Measurements from ENCODE around the gene NELFB.

The NELFB gene

DNA sequence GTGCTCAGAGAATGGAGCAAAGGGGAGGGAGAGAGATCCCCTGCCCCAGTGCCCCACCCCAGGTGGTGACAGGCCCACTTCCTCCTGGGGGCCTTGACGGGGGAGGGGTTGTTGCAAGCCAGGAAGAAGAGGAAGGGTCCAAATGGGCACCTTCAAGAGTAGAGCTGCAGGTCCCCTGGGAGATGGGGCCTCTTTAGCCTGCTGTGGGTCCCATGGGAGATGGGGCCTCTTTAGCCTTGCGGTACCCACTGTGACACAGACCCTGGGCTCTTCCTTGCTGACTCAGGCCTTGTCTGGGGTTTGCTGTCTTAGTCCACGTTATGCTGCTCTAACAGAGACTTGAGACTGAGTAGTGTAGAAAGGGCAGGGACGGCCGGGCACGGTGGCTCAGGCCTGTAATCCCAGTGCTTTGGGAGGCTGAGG, 12.8 kb downstream of the NELFB start:
- no peak for DNase-seq (ENCODE audit: low read depth in 1 of 2, low spot score in 1 of 2)

DNA sequence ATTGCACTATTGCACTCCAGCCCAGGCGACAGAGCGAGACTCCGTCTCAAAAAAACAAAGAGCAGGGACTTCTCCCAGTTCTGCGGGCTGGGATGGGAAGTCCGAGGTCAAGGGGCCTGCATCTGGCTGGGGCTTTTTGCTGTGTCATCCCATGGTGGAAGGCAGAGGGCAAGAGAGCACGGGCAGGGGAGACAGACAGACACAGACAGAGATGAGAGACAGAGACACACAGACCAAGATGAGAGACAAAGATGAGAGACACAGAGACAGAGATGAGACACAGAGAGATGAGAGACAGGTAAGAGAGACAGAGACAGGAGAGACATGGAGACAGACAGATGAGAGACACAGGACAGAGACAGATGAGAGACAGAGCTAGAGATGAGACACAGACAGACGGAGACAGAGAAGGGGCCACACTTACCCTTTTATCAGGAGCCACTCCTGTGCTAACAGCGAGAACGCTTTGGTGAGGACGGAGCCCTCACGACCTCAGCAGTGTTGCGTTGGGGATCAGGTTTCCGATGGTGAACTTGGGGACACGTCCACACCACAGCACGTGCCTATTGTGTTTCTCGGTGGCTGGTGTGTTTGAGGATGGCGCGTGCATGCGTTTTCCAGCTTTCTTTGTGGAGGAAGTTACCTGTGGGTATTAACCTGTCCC, 13.5 kb downstream of the NELFB start:
- no peak for DNase-seq (ENCODE audit: low read depth in 1 of 2, low spot score in 1 of 2)

DNA sequence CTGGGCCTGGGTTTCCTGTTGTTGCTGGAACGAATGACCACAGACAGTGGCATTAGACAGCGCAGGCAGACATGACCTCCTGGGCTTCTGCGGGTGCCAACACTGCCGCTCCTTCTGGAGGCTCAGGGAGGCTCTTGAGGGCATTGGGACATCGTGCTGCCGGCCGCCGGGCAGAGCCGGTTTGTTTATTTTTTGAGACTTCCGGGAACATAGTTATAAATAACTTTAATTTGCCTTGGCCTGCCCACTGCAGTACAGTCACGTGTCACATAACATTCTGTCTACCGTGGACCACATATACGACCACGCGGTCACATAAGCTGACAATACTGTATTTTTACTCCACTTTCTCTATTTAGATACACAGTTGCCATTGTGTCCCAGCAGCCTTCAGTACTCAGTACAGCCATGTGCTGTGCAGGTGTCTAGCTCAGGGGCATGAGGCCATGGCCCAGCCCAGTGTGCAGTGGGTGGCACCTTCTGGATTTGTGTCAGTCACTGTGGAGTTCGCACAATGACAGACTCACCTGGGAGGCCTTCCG, 14.2 kb downstream of the NELFB start:
- DNase-seq (ENCODE audit: low read depth in 1 of 2, low spot score in 1 of 2): no peak

DNA sequence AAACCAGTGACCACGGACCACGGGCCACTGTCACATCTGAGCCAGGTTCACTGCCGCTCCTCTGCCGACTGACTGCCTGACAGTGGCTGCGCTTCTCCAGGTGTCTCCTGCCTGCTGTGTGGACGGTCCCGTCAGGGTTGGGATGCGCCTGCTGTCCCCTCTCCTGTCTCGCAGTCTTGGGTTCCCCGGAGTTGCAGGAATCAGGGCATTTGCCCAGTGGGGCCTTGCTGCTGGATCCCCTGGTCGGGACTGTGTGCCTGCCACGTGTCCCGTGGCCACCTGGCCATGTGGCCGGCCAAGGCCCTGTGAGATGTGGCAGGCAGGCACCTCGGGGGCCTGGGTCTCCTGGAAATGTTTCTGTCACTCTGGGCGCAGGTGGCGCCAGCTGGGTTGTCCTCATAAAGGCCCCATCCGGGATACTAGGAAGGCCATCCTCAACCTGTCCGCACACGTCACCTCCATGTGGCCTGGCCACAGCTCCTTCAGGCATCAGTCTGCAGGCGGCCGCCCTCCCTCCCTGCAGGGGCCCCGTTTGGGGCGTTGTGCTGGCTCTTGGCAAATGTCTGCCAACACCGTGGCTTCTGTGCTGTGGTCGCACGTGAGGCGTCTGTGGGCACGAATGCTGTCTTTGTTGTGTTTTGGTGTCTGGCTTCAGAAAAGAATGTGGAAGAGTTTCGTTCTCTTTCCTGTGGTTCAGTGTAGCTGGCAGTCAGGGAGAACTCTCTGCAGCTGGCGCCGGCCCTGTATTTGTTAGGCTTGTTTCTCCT, 16.0 kb downstream of the NELFB start:
- no peak for DNase-seq (ENCODE audit: low read depth in 1 of 2, low spot score in 1 of 2)

DNA sequence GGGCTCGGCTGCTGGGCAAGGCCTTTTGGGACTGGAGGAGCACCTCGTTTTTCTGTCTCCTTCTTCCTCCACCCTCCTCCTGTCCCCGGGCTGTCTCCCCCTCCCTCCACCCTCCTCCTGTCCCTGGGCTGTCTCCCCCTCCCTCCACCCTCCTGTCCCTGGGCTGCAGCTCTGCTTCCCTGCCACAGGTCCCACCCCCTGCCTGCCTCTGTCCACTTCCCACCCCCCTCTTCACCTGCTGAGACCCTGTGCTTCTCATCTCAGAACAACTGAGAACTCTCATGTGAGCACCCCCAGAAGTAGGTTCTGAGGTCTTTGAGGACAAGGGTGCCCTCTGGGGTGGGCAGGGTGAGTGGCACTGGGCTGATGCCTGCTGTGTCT, 16.6 kb downstream of the NELFB start:
- DNase-seq (ENCODE audit: low read depth in 1 of 2, low spot score in 1 of 2): no peak

DNA sequence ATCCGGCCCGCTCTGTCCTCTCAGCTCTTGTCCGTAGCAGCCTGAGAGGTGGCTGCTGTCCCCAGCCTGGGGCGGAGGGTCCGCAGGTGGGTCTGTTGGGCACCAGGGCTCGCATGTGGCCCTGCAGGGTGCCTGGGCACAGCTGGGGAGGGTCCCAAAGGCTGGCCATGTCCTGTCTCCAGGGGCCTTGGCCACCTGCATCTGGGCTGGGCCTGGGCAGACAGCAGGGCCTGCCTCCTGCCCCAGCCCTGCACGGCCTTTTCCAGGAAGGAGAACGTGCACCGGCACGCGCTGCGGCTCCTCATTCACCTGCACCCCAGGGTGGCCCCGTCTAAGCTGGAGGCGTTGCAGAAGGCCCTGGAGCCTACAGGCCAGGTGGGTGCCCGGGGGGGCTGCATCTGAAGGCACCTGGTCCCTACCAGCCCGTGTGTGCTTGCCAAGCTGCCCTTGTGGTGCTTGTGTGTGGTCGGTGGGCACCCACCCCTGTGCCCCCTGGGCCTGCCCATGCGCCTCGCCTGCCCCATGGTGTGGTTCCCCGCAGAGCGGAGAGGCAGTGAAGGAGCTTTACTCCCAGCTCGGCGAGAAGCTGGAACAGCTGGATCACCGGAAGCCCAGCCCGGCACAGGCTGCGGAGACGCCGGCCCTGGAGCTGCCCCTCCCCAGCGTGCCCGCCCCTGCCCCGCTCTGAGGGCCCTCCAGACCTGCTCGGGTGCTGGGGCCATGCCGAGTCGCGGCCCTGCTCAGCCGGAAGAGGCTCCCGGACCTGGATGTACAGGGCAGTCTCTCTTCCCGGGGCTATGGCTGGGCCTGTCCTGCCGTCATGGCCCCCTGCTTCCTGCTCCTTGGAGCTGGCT, 17.3 kb downstream of the NELFB start:
- no peak for DNase-seq (ENCODE audit: low read depth in 1 of 2, low spot score in 1 of 2)

DNA sequence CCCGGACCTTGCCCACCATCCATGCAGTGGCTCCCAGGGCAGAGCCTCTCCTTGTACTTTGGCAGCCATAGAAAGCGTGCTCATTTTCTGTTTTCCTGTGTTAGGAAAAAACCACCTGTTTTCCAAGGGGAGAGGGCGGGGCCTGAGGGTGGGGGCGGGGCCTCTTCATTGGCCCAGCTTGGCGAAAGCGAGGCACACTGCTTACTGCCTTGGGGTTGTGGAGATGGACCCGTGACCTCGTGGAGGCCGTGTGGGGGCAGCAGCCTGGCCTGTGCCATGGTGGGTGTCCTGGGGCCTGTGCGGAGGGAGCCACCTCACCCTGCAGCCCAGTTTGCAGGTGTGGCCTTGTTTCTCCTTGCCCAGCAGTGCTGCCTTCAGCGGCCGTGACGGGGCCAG, 18.0 kb downstream of the NELFB start:
- no peak for DNase-seq (ENCODE audit: low read depth in 1 of 2, low spot score in 1 of 2)

DNA sequence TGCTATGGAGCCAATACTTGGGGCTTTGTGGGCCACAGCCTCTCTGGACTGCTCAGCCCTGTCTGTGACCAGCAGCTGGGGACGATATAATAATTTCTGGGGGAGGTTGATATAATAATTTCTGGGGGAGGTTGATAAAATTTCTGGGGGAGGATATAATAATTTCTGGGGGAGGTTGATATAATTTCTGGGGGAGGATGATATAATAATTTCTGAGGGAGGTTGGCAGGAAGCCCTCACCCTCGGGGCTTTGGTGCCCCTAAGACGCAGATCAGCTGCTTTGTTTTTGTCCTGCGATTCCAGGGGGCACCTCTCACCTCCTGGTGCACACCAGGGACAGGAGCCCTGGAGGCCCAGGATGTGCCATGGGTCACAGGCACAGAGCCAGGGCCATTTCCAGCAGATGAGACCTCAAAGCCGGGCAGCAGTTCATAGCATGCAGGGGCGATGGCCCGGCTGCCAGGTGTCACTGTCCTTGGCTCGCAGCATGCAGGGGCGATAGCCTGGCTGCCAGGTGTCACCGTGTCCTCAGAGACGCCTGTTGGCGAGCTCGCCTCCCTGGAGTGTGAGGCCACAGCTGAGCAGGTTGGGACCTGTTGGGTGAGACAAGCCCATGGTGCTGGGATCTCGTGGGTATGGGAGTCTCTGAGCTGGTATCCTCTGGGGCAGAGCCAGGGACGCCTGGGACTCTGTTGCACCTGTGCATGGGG, 18.6 kb downstream of the NELFB start:
- DNase-seq (ENCODE audit: low read depth in 1 of 2, low spot score in 1 of 2): no peak

DNA sequence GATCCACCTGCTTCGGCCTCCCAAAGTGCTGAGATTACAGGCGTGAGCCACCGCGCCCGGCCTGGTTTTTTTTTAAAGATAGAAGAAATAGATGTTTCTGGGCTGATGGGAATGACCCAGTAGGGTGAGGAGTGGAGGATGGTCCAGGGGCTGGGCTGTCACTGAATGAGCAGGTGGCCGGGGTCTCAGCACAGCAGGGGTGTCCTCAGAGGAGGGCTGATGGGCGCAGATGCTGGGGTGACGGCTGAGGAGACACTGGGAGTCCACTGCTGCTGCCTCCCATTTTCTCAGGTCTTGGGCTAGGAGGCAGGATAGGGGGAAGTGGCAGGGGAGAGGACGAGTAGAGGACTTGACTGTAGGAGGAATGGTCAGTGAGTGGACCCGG, 20.1 kb downstream of the NELFB start:
- no peak for DNase-seq (ENCODE audit: low read depth in 1 of 2, low spot score in 1 of 2)

DNA sequence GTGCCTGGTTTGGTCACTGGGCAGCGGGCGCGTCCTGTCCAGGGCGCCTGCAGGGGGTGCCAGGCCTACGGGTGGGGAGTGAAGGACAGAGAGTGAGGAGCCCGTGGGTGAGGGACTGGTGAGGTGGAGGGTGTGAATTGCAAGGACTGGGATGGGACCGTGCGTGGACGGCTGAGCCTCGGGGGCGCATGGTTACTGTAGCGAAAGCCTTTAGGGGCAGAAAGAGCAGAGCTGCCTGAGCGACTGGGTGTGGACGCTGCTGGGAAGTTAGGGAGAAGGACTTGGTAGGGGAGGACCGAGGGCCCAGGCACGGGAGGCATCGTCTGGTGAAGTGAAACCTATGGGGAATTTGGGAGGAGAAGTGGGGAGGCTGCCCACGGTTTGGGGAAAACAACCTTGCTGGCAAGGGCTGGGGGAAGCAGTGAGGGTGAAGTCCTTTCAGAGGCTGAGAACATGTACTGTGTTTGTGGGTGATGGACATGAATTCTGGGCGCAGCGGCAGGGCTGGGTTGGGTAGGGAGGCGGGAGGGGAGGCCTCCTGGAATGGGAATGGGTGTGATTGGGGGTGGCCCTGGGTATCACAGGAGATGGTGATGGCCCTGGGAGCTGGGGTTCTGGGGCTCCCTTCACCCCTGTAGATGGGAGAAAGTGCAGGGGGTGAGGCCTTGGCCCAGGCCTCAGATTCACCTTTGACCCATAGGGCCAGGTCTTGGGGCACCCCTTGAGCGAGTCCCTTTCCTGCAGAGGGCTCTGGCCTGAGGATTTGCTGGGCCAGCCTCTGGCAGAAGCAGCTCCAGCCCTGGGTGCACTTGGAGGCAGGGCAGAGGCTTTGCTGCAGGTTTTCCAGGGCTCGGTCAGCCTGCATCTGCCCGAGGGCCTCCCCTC, 20.7 kb downstream of the NELFB start:
- DNase-seq (ENCODE audit: low read depth in 1 of 2, low spot score in 1 of 2): no peak

DNA sequence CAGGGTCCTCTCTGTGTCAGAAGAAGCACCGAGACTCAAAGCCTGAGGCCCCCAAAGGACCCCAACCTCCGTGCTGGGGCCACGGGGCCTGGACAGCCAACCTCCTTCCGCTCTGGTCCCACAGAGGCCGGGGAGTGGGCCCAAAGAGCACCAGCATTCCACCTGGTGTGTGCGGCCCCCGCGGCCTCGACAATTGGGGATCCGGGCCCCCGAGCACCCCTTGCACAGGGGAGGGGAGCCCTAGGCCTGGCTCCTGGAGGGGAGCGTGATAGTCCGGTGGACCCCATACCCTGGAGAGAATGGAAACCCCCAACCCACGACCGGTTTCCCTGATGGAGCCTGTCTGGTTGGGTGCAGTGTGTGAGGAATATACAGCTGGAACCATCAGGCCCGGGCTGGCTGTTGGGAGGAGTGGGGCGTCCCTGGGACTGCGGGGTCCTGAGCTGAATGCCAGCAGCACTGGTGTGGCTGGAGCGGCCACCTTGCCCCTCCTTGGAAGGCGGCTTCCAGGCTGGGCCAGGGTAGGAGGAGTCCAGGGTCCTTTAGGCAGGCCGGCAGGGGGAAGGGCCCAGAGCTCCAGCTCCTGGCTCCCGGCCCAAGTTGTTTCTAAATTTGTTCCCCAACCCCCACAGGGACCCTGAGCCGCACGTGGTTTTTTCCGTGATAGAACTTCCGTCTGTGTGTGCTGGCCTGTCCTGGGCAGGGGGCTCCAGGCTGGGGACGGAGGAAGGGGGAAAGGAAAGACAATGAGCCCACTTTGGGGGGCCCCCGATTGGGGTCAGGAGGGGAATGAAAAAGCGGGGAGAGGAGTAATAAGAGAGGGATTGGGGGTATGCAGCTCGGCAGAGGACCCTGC, 21.6 kb downstream of the NELFB start:
- DNase-seq (ENCODE audit: low read depth in 1 of 2, low spot score in 1 of 2): no peak

DNA sequence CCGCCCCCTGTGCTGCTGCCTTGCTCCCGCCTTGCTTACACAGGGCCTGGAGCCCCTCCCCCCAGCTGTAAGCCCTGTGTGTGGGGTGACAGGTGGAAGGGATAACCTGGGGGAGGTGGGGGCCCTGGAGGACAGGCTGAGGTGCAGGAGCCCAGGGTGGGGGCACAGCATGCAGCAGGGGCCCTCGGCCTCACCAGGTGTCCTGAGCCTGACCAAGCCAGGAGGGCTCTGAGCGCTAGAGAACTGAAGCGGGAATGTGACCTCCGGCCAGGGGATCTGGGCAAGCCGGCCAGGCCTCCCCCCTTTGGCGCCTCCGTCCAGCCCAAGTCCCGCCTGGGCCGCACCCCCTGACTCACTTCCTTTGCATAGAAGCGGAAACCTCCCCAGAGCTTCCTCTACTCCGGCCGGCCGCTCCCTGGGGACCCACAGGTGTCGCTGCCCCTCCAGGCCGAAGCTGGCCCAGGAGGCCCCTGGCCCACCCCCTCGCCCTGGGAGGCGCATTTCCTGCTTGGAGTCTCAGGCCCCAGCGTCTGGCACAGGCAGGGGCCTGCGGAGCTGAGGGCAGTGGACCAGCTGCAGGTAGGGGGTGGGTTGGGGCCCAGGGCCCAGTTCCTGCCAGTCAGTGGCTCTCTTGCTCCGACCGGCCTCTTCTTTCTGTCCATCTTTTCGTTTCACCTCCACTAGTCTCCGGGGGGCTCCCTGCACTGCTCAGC, 22.4 kb downstream of the NELFB start, which contains the start of gene TOR4A:
TOR4A (plus strand) TSS at position 398 of the 713 bp plus-strand sequence. CDS start 964 bp downstream, outside the sequence.
- DNase-seq (ENCODE audit: low read depth in 1 of 2, low spot score in 1 of 2): no peak

DNA sequence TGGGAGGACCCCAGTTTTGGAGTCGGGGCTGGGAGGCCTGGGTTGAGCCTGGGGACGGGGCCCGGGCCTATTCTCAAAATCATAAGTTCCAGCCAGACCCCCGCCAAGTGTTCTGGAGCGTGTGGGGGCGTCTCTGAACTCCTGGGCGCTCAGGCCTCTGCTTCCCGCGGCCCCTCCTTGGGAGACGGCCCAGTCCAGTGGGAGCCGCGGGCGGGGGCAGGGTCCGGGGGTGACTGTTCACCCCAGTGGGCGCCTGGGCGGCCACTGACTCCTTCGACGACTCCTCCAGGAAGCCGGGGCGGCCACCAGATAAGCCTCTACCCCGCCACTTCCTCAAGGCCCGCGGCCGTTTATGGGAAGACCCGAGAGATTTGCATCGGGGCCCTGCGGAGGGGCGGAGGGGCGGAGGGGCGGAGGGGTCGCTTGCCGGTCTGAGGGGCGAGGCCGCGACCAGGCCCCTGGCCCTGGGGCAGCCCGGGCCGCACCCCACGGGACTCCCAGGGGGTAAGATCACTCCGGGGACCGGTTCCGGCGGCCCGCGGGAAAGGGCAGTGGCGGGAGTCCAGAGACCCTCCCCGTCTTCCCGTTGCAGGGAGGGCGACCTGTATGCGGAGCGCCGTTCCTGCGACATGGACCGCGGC, 23.1 kb downstream of the NELFB start:
- no peak for DNase-seq (ENCODE audit: low read depth in 1 of 2, low spot score in 1 of 2)

DNA sequence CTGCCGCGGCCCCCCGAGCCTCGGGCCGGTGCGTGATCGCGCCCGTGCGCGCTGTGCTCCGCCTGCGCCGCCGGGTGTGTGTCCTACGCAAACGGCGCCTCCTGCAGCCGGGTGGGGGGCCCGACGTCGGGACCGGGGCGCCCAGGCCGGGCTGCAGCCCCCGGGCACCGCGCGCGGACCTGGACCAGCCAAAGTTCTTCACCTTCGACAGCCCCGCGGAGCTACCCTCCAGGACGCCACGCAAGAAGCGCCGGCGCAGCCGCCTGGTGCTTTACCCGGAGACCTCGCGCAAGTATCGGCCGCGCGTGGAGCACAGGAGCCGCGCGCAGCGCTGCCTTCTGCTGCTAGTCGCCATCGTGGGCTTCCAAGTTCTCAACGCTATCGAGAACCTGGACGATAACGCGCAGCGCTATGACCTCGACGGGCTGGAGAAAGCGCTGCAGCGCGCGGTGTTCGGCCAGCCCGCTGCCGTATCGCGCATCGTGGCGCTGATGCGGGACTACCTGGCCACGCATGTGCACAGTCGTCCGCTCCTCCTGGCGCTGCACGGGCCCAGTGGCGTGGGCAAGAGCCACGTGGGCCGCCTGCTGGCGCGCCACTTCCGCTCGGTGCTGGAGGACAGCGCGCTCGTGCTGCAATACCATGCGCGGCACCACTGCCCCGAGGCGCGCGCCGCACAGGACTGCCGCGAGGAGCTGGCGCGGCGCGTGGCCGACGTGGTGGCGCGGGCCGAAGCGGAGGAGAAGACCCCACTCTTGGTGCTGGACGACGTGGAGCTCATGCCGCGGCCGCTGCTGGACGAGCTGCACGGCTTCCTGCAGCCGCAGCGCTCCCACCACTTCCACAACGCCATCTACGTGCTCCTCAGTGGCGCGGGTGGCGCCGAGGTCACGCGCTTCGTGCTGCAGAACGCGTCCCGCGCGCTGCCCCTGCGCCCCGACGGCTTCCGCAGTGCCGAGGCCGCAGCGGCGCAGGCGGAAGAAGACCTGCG, 23.9 kb downstream of the NELFB start:
- no peak for DNase-seq (ENCODE audit: low read depth in 1 of 2, low spot score in 1 of 2)

DNA sequence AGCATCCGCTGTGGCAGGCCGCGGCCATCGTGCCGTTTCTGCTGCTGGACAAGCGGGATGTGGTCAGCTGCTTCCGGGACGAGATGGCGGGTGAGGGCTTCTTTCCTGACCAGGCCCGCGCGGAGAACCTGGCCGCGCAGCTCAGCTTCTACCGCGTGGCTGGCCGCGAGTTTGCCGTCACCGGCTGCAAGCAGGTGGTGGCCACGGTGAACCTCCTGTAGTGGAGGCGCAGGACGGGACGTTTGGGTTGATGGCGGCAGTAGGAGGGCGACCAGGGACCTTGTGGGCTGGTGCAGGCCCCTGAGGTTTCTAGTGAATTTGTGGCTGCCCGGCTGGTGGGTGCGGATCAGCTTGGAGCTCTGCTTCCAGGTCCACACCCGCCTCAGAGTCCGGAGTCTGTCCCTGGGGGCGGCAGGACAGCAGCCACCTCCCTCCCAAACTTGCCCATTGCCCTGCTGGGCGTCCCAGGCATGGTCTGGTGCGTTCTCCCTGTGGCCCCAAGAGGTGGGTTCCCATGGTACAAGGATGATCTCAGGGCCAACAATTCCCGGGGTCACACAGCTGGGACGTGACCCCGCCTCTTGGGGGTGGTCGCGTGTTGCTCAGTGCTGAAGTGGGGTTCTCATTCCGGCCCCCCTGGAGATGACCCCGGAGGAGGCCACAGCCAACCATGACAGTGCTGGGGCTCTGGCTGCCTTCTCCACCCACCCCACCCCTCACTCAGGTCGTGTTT, 24.8 kb downstream of the NELFB start:
- no peak for DNase-seq (ENCODE audit: low read depth in 1 of 2, low spot score in 1 of 2)
